NCI-H1694 (cell line): ENCODE data around the gene PALLD.
"Not testable (repeated sequence)": the region's sequence is repeated elsewhere in the genome, so short reads cannot be mapped to it uniquely, and the experiment has no call there.

ENCODE experiments used
- DNase-seq: peaks from one replicate; lab custom pipeline; 2025; lab: John Stamatoyannopoulos, UW

PALLD gene

GRCh38 chr4:168677879-168678278 lies 181.0 kb downstream of the PALLD start:
- no peak for DNase-seq

GRCh38 chr4:168678751-168679366 lies 182.0 kb downstream of the PALLD start:
- DNase-seq, result no peak

GRCh38 chr4:168679397-168679796 lies 182.5 kb downstream of the PALLD start:
- no peak for DNase-seq

GRCh38 chr4:168679819-168680218 lies 183.0 kb downstream of the PALLD start:
- no peak for DNase-seq

GRCh38 chr4:168682898-168683500 lies 186.1 kb downstream of the PALLD start:
- DNase-seq, result no peak

- DNase-seq, result no peak
Observed at GRCh38 chr4:168683595-168683994, 186.7 kb downstream of the PALLD start.

GRCh38 chr4:168685136-168685809 lies 188.4 kb downstream of the PALLD start:
- DNase-seq, result no peak

- no peak for DNase-seq
Observed at GRCh38 chr4:168688584-168688983, 191.7 kb downstream of the PALLD start.

- DNase-seq, result no peak
Observed at GRCh38 chr4:168689791-168690190, 192.9 kb downstream of the PALLD start.

GRCh38 chr4:168690199-168690598 lies 193.3 kb downstream of the PALLD start:
- no peak for DNase-seq

- no peak for DNase-seq
Observed at GRCh38 chr4:168691631-168692369, 194.9 kb downstream of the PALLD start.

GRCh38 chr4:168693750-168694490 lies 197.1 kb downstream of the PALLD start:
- DNase-seq, result no peak

- DNase-seq, result no peak
Observed at GRCh38 chr4:168694667-168695066, 197.8 kb downstream of the PALLD start.

GRCh38 chr4:168695288-168695687 lies 198.4 kb downstream of the PALLD start:
- no peak for DNase-seq

GRCh38 chr4:168696280-168696679 lies 199.4 kb downstream of the PALLD start:
- no peak for DNase-seq

- DNase-seq, result no peak
Observed at GRCh38 chr4:168696826-168697225, 200.0 kb downstream of the PALLD start.

- DNase-seq, result no peak
Observed at GRCh38 chr4:168699224-168699878, 202.5 kb downstream of the PALLD start.

- DNase-seq, result no peak
Observed at GRCh38 chr4:168701061-168701460, 204.2 kb downstream of the PALLD start.

GRCh38 chr4:168702581-168703087 lies 205.8 kb downstream of the PALLD start:
- not testable (repeated sequence) for DNase-seq

GRCh38 chr4:168705121-168705520 lies 208.3 kb downstream of the PALLD start:
- no peak for DNase-seq

GRCh38 chr4:168707205-168707604 lies 210.4 kb downstream of the PALLD start:
- DNase-seq, result no peak
